Karpas-422 (cell line): ENCODE measurements around the gene DLGAP1. TPM values are rescaled to one million over a fixed set of nuclear protein-coding genes. Genes with fewer than 3 reads are reported as not detected.

Source experiments
- DNase-seq: peaks from one replicate; pipeline ENCODE4 v3.0.0-alpha.2; 2015
- H2AFZ ChIP-seq: fragments of 200-600 bp; sonication (generic); 2 replicates; pipeline ENCODE4 v1.6.1; 2014; ENCODE audit warnings: antibody characterized with exemption, low read length, mixed read lengths
- H3K27ac ChIP-seq: fragments of 200-600 bp; sonication (generic); 2 replicates; pipeline ENCODE4 v1.5.1; 2014; ENCODE audit warnings: mild to moderate bottlenecking, low read length, moderate library complexity
- H3K27me3 ChIP-seq: fragments of 200-600 bp; sonication (generic); 2 replicates; pipeline ENCODE4 v1.6.1; 2014; ENCODE audit warnings: low read length, mixed read lengths
- H3K36me3 ChIP-seq: fragments of 200-600 bp; sonication (generic); 2 replicates; pipeline ENCODE4 v1.6.1; 2014; ENCODE audit warnings: low read length, mixed read lengths; ENCODE audit not compliant: insufficient read depth
- H3K4me1 ChIP-seq: fragments of 200-600 bp; sonication (generic); 2 replicates; pipeline ENCODE4 v1.6.1; 2014; ENCODE audit warnings: mild to moderate bottlenecking, low read length, mixed read lengths
- H3K4me2 ChIP-seq: fragments of 200-600 bp; sonication (generic); 2 replicates; pipeline ENCODE4 v1.6.1; 2014; ENCODE audit warnings: low read length, low read depth, mild to moderate bottlenecking; ENCODE audit not compliant: poor library complexity, severe bottlenecking
- H3K4me3 ChIP-seq: fragments of 200-600 bp; sonication (generic); 2 replicates; pipeline ENCODE4 v1.5.1; 2014; ENCODE audit warnings: mild to moderate bottlenecking, antibody characterized with exemption, low read length, mixed read lengths
- H3K79me2 ChIP-seq: fragments of 200-600 bp; sonication (generic); 2 replicates; pipeline ENCODE4 v1.6.1; 2014; ENCODE audit warnings: mild to moderate bottlenecking, low read length, mixed read lengths
- H3K9ac ChIP-seq: fragments of 200-600 bp; sonication (generic); 2 replicates; pipeline ENCODE4 v1.6.0; 2014; ENCODE audit warnings: low read length
- H3K9me2 ChIP-seq: fragments of 200-600 bp; sonication (generic), shearing (Covaris generic); replicated peaks from 2 replicates; pipeline ENCODE4 v1.6.0; 2014; ENCODE audit warnings: mild to moderate bottlenecking, low read length, moderate library complexity; ENCODE audit not compliant: insufficient read depth
- H3K9me3 ChIP-seq: fragments of 300-700, 200-600 bp; sonication (generic); 2 replicates; pipeline ENCODE4 v1.6.1; 2014; ENCODE audit warnings: low read length, mixed read lengths
- H4K20me1 ChIP-seq: fragments of 200-600 bp; sonication (generic); 2 replicates; pipeline ENCODE4 v1.6.1; 2014; ENCODE audit warnings: mild to moderate bottlenecking, antibody characterized with exemption, low read length, low read depth; ENCODE audit not compliant: insufficient read depth
- total RNA-seq: library from RNA; depleted of rRNA; stranded (reverse); fragments of >200 nt; shearing (Covaris generic); gene quantifications from 2 replicates; pipeline ENCODE4 v1.2.3, GENCODE V29; 2014; ENCODE audit warnings: low replicate concordance

DLGAP1 gene
- total RNA-seq, 1 experiment from 2014 or later: 8.8 TPM

- no peak for DNase-seq
- Histone ChIP-seq H3K36me3 (no peaks in the 10 kb centered on the region), H3K79me2 (no peaks in the 10 kb centered on the region), H3K27me3 (0 out of 2 replicates have a peak, but pooled peaks cover 4% of the 10 kb centered on the region), H3K9me3 (no peaks in the 10 kb centered on the region), H3K9me2 (no peaks in the 10 kb centered on the region), H3K4me1 (no peaks in the 10 kb centered on the region), H2AFZ (no peak overlapping the region), H3K4me2 (no peak overlapping the region), H3K27ac (no peak overlapping the region), H3K4me3 (no peak overlapping the region), H4K20me1 (no peaks in the 10 kb centered on the region), H3K9ac (no peak overlapping the region)
Observed at GRCh38 chr18:3815991-3816390, 639.1 kb downstream of the DLGAP1 start.

- Histone ChIP-seq H3K9me2 (no peaks in the 10 kb centered on the region), H3K4me2 (no peak overlapping the region), H3K27ac (no peak overlapping the region), H4K20me1 (no peaks in the 10 kb centered on the region), H3K79me2 (no peaks in the 10 kb centered on the region), H3K4me1 (no peaks in the 10 kb centered on the region), H3K36me3 (no peaks in the 10 kb centered on the region), H3K27me3 (0 out of 2 replicates have a peak, but pooled peaks cover under 1% of the 10 kb centered on the region), H3K4me3 (no peak overlapping the region), H2AFZ (no peak overlapping the region), H3K9ac (no peak overlapping the region), H3K9me3 (no peaks in the 10 kb centered on the region)
- DNase-seq: no peak
Observed at GRCh38 chr18:3814816-3815215, 640.3 kb downstream of the DLGAP1 start.

GRCh38 chr18:3810296-3810695 lies 644.8 kb downstream of the DLGAP1 start:
- H3K9me3 ChIP-seq: no peaks in the 10 kb centered on the region
- H3K4me2 ChIP-seq: no peak overlapping the region
- no peak for DNase-seq
- H3K36me3 ChIP-seq: no peaks in the 10 kb centered on the region
- H4K20me1 ChIP-seq: no peaks in the 10 kb centered on the region
- H3K27me3 ChIP-seq: no peaks in the 10 kb centered on the region
- peaks cover 9% of the 10 kb centered on the region; the same call in 1 of the 2 replicates for H3K4me1 ChIP-seq
- no peaks in the 10 kb centered on the region for H3K9me2 ChIP-seq
- no peak overlapping the region for H3K4me3 ChIP-seq
- no peak overlapping the region for H3K9ac ChIP-seq
- H2AFZ ChIP-seq: no peak overlapping the region
- H3K27ac ChIP-seq: no peak overlapping the region
- no peaks in the 10 kb centered on the region for H3K79me2 ChIP-seq

GRCh38 chr18:3808985-3809780 lies 645.9 kb downstream of the DLGAP1 start:
- Histone ChIP-seq H3K27ac (no peak overlapping the region), H2AFZ (no peak overlapping the region), H3K4me1 (peaks cover 9% of the 10 kb centered on the region; the same call in 1 of the 2 replicates), H3K4me3 (no peak overlapping the region), H3K4me2 (no peak overlapping the region), H3K79me2 (no peaks in the 10 kb centered on the region), H3K36me3 (no peaks in the 10 kb centered on the region), H3K9me2 (no peaks in the 10 kb centered on the region), H4K20me1 (no peaks in the 10 kb centered on the region), H3K9me3 (no peaks in the 10 kb centered on the region), H3K27me3 (no peaks in the 10 kb centered on the region), H3K9ac (no peak overlapping the region)
- DNase-seq: no peak

- Histone ChIP-seq H3K9ac (no peak overlapping the region), H3K79me2 (no peaks in the 10 kb centered on the region), H3K4me2 (no peak overlapping the region), H3K27me3 (no peaks in the 10 kb centered on the region), H3K9me2 (no peaks in the 10 kb centered on the region), H4K20me1 (no peaks in the 10 kb centered on the region), H3K27ac (no peak overlapping the region), H2AFZ (no peak overlapping the region), H3K4me3 (no peak overlapping the region), H3K9me3 (no peaks in the 10 kb centered on the region), H3K4me1 (peaks cover 9% of the 10 kb centered on the region; the same call in 1 of the 2 replicates), H3K36me3 (no peaks in the 10 kb centered on the region)
- no peak for DNase-seq
Observed at GRCh38 chr18:3806656-3807055, 648.5 kb downstream of the DLGAP1 start.

- H3K4me1 ChIP-seq: peaks cover 9% of the 10 kb centered on the region; the same call in 1 of the 2 replicates
- no peak overlapping the region for H3K9ac ChIP-seq
- H3K27ac ChIP-seq: no peak overlapping the region
- no peaks in the 10 kb centered on the region for H3K9me2 ChIP-seq
- H3K27me3 ChIP-seq: no peaks in the 10 kb centered on the region
- H3K4me3 ChIP-seq: no peak overlapping the region
- no peak overlapping the region for H2AFZ ChIP-seq
- H3K79me2 ChIP-seq: no peaks in the 10 kb centered on the region
- no peak overlapping the region for H3K4me2 ChIP-seq
- H3K36me3 ChIP-seq: no peaks in the 10 kb centered on the region
- H3K9me3 ChIP-seq: no peaks in the 10 kb centered on the region
- DNase-seq: no peak
- no peaks in the 10 kb centered on the region for H4K20me1 ChIP-seq
Observed at GRCh38 chr18:3804336-3804735, 650.8 kb downstream of the DLGAP1 start.

- Histone ChIP-seq H3K4me2 (no peak overlapping the region), H4K20me1 (no peaks in the 10 kb centered on the region), H2AFZ (no peak overlapping the region), H3K36me3 (no peaks in the 10 kb centered on the region), H3K9me2 (no peaks in the 10 kb centered on the region), H3K4me1 (peaks cover 9% of the 10 kb centered on the region; the same call in 1 of the 2 replicates), H3K9ac (no peak overlapping the region), H3K27me3 (no peaks in the 10 kb centered on the region), H3K79me2 (no peaks in the 10 kb centered on the region), H3K27ac (no peak overlapping the region), H3K9me3 (no peaks in the 10 kb centered on the region), H3K4me3 (no peak overlapping the region)
- no peak for DNase-seq
Observed at GRCh38 chr18:3803350-3803749, 651.8 kb downstream of the DLGAP1 start.

GRCh38 chr18:3799515-3799914 lies 655.6 kb downstream of the DLGAP1 start:
- H3K79me2 ChIP-seq: no peaks in the 10 kb centered on the region
- H3K9me2 ChIP-seq: no peaks in the 10 kb centered on the region
- no peaks in the 10 kb centered on the region for H3K36me3 ChIP-seq
- H3K9me3 ChIP-seq: no peaks in the 10 kb centered on the region
- no peak overlapping the region for H2AFZ ChIP-seq
- no peak for DNase-seq
- H3K4me2 ChIP-seq: no peak overlapping the region
- no peak overlapping the region for H3K27ac ChIP-seq
- H3K27me3 ChIP-seq: no peaks in the 10 kb centered on the region
- no peak overlapping the region for H3K9ac ChIP-seq
- H3K4me1 ChIP-seq: no peaks in the 10 kb centered on the region
- no peaks in the 10 kb centered on the region for H4K20me1 ChIP-seq
- H3K4me3 ChIP-seq: no peak overlapping the region
